Thoracic aorta (tissue), 2 donors: ENCODE measurements around the gene AKAP1. TPM values are rescaled to one million over a fixed set of nuclear protein-coding genes. Genes with fewer than 3 reads are reported as not detected.

Experiments used
- ATAC-seq: fragments of 150-250 bp; one replicate; pipeline ENCODE4 v1.8.0; 2017; ENCODE audit warnings: low read depth; ENCODE audit not compliant: insufficient number of reproducible peaks, low FRiP score
- DNase-seq: peaks from one replicate; pipeline ENCODE4 v3.0.0-alpha.2; 2020; ENCODE audit warnings: low spot score
- H3K27ac ChIP-seq, 2 donors: fragments of 200-600 bp; sonication (generic); 1 replicate in 1 of 2; 2 replicates in 1 of 2; pipeline ENCODE4 v1.5.1; 2016; ENCODE audit warnings: mild to moderate bottlenecking in 2 of 2, moderate library complexity in 2 of 2
- H3K27me3 ChIP-seq: fragments of 200-600 bp; sonication (generic); replicated peaks from 2 replicates; pipeline ENCODE4 v1.6.0; 2016; ENCODE audit warnings: mild to moderate bottlenecking; ENCODE audit not compliant: insufficient read depth
- H3K36me3 ChIP-seq: fragments of 200-600 bp; sonication (generic); one replicate; pipeline ENCODE4 v1.5.1; 2016
- H3K4me1 ChIP-seq, 2 donors: fragments of 200-600 bp; sonication (generic); 1 replicate in 1 of 2; 2 replicates in 1 of 2; pipeline versions ENCODE4 v1.5.1 to v1.6.0; 2016; ENCODE audit warnings: low read depth in 2 of 2, mild to moderate bottlenecking in 1 of 2; ENCODE audit not compliant: control insufficient read depth in 1 of 2
- H3K4me3 ChIP-seq: fragments of 200-600 bp; sonication (generic); 2 replicates; pipeline ENCODE4 v1.5.1; 2016; ENCODE audit warnings: mild to moderate bottlenecking
- H3K9me3 ChIP-seq: fragments of 200-600 bp; sonication (generic); 2 replicates; pipeline ENCODE4 v1.5.1; 2016
- CTCF ChIP-seq: fragments of 200-600 bp; sonication (generic); IDR thresholded peaks from one replicate; pipeline ENCODE4 v1.5.1; 2019; ENCODE audit warnings: antibody characterized with exemption
- total RNA-seq, 2 donors: library from RNA; depleted of rRNA; stranded (reverse); fragments of >200 nt; gene quantifications; one replicate each; pipeline versions ENCODE4 v1.1.0 to v1.2.3, GENCODE V29; 2016

Gene AKAP1
- total RNA-seq, 2 donors from 2014 or later: 96.9 to 132 TPM

- no peak for TF ChIP-seq CTCF
- no peak for DNase-seq
- H3K36me3 ChIP-seq: no peaks in the 10 kb centered on the region
- no peaks in the 10 kb centered on the region for H3K4me1 ChIP-seq
- H3K27me3 ChIP-seq: no peaks in the 10 kb centered on the region
- H3K27ac ChIP-seq: no peak overlapping the region
- no peak overlapping the region for H3K4me3 ChIP-seq
- H3K9me3 ChIP-seq: no peaks in the 10 kb centered on the region
- no peak for ATAC-seq
These were observed 61.2 kb downstream of the AKAP1 start for GRCh38 chr17:57146273-57146672.

- Histone ChIP-seq H3K27ac (no peak overlapping the region), H3K4me3 (no peak overlapping the region), H3K36me3 (no peaks in the 10 kb centered on the region), H3K27me3 (no peaks in the 10 kb centered on the region), H3K4me1 (no peaks in the 10 kb centered on the region), H3K9me3 (no peaks in the 10 kb centered on the region)
- ATAC-seq (no peak), DNase-seq (no peak)
- no peak for TF ChIP-seq CTCF
These were observed 66.8 kb downstream of the AKAP1 start for GRCh38 chr17:57151798-57152197.

- no peak for ATAC-seq
These were observed 68.0 kb downstream of the AKAP1 start for GRCh38 chr17:57152967-57153528.

GRCh38 chr17:57154921-57155320 is 69.9 kb downstream of the AKAP1 start:
- H3K27me3 ChIP-seq: no peaks in the 10 kb centered on the region
- no peaks in the 10 kb centered on the region for H3K36me3 ChIP-seq
- H3K27ac ChIP-seq: no peak overlapping the region
- TF ChIP-seq CTCF: no peak
- no peaks in the 10 kb centered on the region for H3K4me1 ChIP-seq
- ATAC-seq: no peak
- no peak for DNase-seq
- H3K4me3 ChIP-seq: no peak overlapping the region
- no peaks in the 10 kb centered on the region for H3K9me3 ChIP-seq

More at GRCh38 chr17:57152967-57153528, 68.0 kb downstream of the AKAP1 start:
- Histone ChIP-seq H3K4me1 (no peaks in the 10 kb centered on the region), H3K27me3 (no peaks in the 10 kb centered on the region), H3K27ac (no peak overlapping the region), H3K9me3 (no peaks in the 10 kb centered on the region), H3K4me3 (no peak overlapping the region), H3K36me3 (no peaks in the 10 kb centered on the region)
- no peak for TF ChIP-seq CTCF
- DNase-seq: no peak

GRCh38 chr17:57158325-57158724 is 73.3 kb downstream of the AKAP1 start:
- no peaks in the 10 kb centered on the region for H3K9me3 ChIP-seq
- no peak for TF ChIP-seq CTCF
- H3K27ac ChIP-seq: no peak overlapping the region
- ATAC-seq (no peak), DNase-seq (no peak)
- H3K36me3 ChIP-seq: no peaks in the 10 kb centered on the region
- no peaks in the 10 kb centered on the region for H3K4me1 ChIP-seq
- no peak overlapping the region for H3K4me3 ChIP-seq
- no peaks in the 10 kb centered on the region for H3K27me3 ChIP-seq
